GM18519 (cell line): ENCODE results near the gene SGMS1.
"Not testable (repeated sequence)": the region's sequence is repeated elsewhere in the genome, so short reads cannot be mapped to it uniquely, and the experiment has no call there.

ENCODE experiments used
- ATAC-seq: cut with Tn5 transposase; IDR thresholded peaks from one replicate; pipeline ENCODE4 v1.9.1; 2021; ENCODE audit warnings: mild to moderate bottlenecking, moderate library complexity; ENCODE audit not compliant: unreplicated experiment, low FRiP score

SGMS1 gene

GRCh38 chr10:50541921-50542320, 81.8 kb downstream of the SGMS1 start:
- ATAC-seq: peak; percentile 45

GRCh38 chr10:50541317-50541716, 82.4 kb downstream of the SGMS1 start:
- no peak for ATAC-seq

GRCh38 chr10:50540826-50541122, 83.0 kb downstream of the SGMS1 start:
- ATAC-seq: no peak

GRCh38 chr10:50540069-50540825, 83.5 kb downstream of the SGMS1 start:
- ATAC-seq: no peak

- peak; percentile 33 for ATAC-seq
These were observed 85.0 kb downstream of the SGMS1 start for GRCh38 chr10:50538555-50539398.

GRCh38 chr10:50536617-50537240, 87.0 kb downstream of the SGMS1 start:
- no peak for ATAC-seq

GRCh38 chr10:50534748-50535376, 88.9 kb downstream of the SGMS1 start:
- ATAC-seq: not testable (repeated sequence)

- no peak for ATAC-seq
These were observed 90.5 kb downstream of the SGMS1 start for GRCh38 chr10:50533296-50533695.

- no peak for ATAC-seq
These were observed 92.2 kb downstream of the SGMS1 start for GRCh38 chr10:50531388-50532077.

- ATAC-seq: no peak
These were observed 94.1 kb downstream of the SGMS1 start for GRCh38 chr10:50529660-50530059.

- no peak for ATAC-seq
These were observed 95.5 kb downstream of the SGMS1 start for GRCh38 chr10:50528206-50528605.

- ATAC-seq: no peak
These were observed 96.2 kb downstream of the SGMS1 start for GRCh38 chr10:50527442-50528043.

GRCh38 chr10:50526185-50526584, 97.6 kb downstream of the SGMS1 start:
- no peak for ATAC-seq

- ATAC-seq: no peak
These were observed 100.4 kb downstream of the SGMS1 start for GRCh38 chr10:50523357-50523756.

GRCh38 chr10:50522908-50523307, 100.8 kb downstream of the SGMS1 start:
- no peak for ATAC-seq

- no peak for ATAC-seq
These were observed 103.6 kb downstream of the SGMS1 start for GRCh38 chr10:50520115-50520514.

- ATAC-seq: no peak
These were observed 106.1 kb downstream of the SGMS1 start for GRCh38 chr10:50517626-50518025.

- no peak for ATAC-seq
These were observed 107.6 kb downstream of the SGMS1 start for GRCh38 chr10:50516171-50516570.

GRCh38 chr10:50515420-50515819, 108.3 kb downstream of the SGMS1 start:
- ATAC-seq: no peak

- no peak for ATAC-seq
These were observed 108.8 kb downstream of the SGMS1 start for GRCh38 chr10:50514995-50515394.
